Measurements from ENCODE around the gene CAMKMT. TPM values are rescaled to one million over a fixed set of nuclear protein-coding genes. Genes with fewer than 3 reads are reported as not detected.
"Not testable (repeated sequence)": the region's sequence is repeated elsewhere in the genome, so short reads cannot be mapped to it uniquely, and the experiment has no call there.

CAMKMT gene
- polyA plus RNA-seq, 3 donors, result 4.2 to 5.2 (median 4.4) TPM

DNA sequence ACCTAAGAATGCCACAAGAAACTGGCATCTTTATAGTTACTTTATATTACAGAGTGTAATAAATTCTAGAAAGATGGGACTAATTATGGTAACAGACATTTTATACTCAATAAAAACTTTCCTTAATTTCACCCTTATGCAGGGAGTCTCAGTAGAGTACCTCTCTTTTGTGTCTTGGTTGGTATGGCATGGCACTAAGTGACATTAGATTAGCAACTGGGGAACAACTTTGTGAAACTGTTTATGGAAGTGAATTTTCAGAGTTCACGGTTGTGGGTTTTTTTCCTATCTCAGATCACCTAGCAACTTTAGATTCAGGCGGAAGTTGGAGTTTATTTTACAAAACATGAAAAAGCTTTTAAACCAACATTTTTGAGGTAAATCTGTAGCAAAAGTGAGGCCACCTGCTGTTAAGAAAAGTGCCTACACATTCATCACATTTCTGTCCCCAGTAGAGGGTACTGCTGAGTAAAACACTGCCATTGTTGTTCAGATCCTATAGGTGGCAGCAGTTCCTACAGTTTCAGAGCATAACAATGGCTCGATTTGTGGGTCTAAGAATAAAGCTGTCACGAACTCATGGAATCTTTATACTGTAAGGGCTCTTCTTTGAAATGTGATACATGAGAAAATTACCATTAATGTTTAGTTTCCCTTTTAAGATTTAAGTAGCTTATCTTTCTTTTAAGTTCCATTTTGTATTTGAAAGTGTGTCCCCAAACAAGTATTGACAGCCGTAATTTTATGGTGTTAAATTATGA is 117.6 kb downstream of the CAMKMT start:
- 21 to 22% (median 22%) methylated on average over 5 of the region's 5 CpGs for WGBS, 3 donors
- H3K27ac ChIP-seq (ENCODE audit: low read depth, low read length), result no peak overlapping the region

DNA sequence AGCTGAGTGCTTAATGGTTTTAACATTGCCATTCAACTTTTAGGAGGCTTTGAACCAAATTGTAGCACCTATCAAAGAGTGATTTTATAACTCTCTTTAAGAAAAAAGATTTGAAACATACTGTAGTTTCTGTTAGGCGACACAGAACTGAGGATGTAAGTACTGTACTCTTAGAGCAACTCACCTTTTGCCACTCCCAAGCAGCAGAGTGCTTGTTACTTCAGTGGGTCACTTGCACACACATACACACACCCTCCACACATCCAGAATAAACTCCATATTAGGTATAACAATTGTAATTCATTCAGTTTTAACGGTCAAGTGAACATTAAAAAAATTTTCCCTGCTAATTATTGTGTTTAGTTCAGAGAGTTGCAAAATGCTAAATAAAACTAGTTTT is 118.3 kb downstream of the CAMKMT start:
- WGBS, 3 donors, result 92 to 97% (median 93%) methylated on average over 2 of the region's 2 CpGs
- no peak overlapping the region for H3K27ac ChIP-seq (ENCODE audit: low read depth, low read length)

DNA sequence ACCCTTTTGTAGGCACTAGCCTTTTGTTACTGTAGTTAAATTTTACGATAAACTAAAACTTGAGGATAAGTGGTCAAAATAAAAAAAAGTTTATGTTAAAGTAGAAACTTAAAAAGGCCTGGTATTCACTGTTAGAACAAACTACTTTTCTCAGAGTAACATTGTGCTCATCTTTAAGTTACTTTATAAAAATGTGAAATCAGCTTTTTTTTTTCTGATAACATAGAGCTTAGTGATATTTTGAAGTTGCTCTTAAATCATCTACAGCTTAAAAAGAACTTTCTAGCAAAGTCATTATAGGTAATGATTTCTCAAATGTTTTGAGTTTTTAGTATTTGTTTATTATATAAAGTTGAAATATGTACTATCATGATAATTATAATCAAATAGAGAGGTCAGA is 125.3 kb downstream of the CAMKMT start:
- no peak overlapping the region for H3K27ac ChIP-seq (ENCODE audit: low read depth, low read length)
- WGBS, 3 donors, result 98 to 100% (median 99%) methylated on average over 1 of the region's 1 CpG

DNA sequence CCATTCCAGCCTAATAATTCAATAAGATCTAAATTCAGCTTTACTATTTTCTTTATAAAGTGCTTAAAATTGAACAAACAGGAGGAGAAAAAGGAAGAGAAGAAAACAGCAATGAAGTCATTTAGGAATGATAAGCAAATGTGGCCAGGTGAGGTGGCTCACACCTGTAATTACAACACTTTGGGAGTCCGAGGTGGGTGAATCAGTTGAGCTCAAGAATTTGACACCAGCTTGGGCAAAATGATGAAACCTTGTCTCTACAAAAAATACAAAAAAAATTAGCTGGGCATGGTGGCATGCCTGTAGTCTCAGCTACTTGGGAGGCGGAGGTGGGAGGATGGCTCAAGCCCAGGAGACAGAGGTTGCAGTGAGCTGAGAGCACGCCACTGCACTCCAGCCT is 129.0 kb downstream of the CAMKMT start:
- H3K27ac ChIP-seq (ENCODE audit: low read depth, low read length), result no peak overlapping the region
- WGBS, 3 donors, result 95 to 99% (median 98%) methylated on average over 3 of the region's 3 CpGs

DNA sequence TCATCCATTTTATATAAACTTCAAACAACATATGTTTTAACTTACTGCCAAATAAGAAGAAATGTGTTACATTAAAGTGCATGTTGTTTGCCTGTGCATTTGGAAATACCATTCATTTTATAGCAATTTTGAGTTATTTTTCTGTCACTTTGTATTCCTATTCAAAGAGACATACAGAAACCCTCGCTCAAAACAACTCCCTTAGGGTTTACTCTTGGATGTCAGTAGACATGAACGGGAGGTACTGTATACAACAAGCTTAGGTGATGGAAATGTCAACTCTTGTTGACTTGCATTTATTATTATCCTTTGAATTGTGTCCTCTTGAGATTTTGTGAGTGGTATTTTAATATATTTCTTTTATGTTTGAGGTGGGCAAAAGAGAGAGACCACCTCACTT is 132.3 kb downstream of the CAMKMT start:
- H3K27ac ChIP-seq (ENCODE audit: low read depth, low read length), result no peak overlapping the region
- 90 to 96% (median 94%) methylated on average over 2 of the region's 2 CpGs for WGBS, 3 donors

DNA sequence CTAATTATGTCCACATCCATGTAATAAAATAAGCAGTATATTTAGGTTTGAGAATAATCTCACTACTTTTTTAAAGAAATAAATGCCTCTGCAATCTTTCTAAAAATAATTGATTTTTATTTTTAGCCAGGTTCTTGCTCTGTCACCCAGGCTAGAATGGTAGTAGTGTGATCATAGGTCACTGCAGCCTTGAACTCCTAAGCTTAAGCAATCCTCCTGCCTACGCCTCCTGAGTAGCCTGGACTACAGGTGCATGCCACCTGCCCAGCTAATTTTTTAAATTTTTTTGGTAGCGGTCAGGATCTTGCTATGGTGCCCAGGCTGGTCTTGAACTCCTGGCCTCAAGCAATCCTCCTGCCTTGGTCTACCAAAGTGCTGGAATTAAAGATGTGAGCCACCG is 133.3 kb downstream of the CAMKMT start:
- WGBS, 3 donors, result 93 to 96% (median 95%) methylated on average over 3 of the region's 3 CpGs
- no peak overlapping the region for H3K27ac ChIP-seq (ENCODE audit: low read depth, low read length)

DNA sequence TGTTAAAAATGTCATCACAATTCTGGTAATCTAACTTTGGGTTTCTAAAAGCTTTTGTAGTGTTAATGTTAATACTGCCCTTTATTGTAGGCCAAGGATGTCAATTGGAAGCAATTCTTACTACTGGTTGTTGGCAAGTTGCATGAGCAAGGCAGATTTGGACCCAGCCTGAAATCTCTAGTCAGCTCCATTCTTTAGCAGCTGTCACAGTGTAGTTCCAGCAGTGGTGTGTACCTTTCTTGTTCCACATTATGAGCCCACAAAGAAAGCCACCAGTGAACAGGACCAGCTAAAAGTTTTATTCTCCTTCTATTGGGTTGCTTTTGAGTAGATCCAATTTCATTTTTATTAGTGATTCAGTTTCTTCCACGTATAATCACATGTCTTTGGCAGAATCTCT is 133.8 kb downstream of the CAMKMT start:
- 78 to 89% (median 86%) methylated on average over 1 of the region's 1 CpG for WGBS, 3 donors

DNA sequence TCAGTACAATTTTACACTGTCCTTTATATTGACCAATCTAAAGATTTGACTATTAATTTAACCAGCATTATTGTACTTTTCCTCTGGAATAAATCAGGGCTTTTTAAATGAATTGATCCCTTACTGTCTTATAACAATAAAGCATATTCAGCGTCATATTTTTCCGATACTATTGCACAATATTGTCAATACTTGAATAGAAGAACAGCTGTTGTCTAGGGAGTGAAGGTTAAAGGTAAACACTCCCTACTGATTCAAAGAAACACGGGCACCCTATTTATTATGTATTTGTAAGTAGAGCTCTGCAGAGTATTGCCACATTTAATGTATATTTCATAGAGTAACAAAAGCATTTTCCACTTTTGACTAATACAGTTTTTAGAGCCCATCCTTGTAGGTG is 134.4 kb downstream of the CAMKMT start:
- no peak overlapping the region for H3K27ac ChIP-seq (ENCODE audit: low read depth, low read length)
- WGBS, 3 donors, result 81 to 94% (median 93%) methylated on average over 3 of the region's 3 CpGs

More for the DNA sequence above, 133.8 kb downstream of the CAMKMT start:
- H3K27ac ChIP-seq (ENCODE audit: low read depth, low read length), result no peak overlapping the region

DNA sequence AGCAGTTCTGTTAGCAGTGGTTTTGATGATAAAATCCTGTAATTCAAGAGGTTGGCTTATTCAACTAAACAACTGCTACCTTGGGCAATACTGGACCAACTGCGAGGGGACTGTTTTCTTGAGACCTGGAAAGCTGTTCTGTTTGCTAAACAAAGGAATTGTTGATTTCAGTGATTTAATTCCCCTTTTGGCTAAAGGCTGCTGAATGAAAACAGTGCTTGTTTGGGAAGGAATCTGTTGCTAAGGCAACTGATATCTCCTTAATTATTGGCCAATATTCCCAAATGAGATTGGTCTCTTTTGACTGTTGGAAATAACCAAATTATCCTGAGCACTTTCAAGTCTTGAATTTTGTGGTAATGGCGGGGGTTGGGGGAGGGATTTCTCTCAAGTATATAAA is 136.8 kb downstream of the CAMKMT start:
- 75 to 84% (median 83%) methylated on average over 2 of the region's 2 CpGs for WGBS, 3 donors
- H3K27ac ChIP-seq (ENCODE audit: low read depth, low read length), result no peak overlapping the region

DNA sequence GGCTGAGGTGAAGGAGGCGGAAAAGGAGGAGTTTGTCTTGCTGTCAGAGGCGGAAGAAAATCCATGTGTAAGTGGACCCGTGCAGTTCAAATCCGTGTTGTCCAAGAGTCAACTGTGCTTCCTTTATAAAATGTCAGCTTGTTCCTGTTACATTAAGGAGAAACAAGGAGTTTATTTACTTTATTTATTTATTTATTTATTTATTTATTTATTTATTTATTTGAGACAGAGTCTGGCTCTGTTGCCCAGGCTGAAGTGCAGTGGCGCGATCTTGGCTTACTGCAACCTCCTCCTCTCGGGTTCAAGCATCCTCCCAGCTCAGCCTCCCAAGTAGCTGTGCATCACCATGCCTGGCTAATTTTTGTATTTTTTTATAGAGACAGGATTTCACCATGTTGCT is 143.9 kb downstream of the CAMKMT start:
- not testable (repeated sequence) for H3K27ac ChIP-seq (ENCODE audit: low read depth, low read length)
- WGBS, 3 donors, result 95 to 99% (median 96%) methylated on average over 7 of the region's 7 CpGs

DNA sequence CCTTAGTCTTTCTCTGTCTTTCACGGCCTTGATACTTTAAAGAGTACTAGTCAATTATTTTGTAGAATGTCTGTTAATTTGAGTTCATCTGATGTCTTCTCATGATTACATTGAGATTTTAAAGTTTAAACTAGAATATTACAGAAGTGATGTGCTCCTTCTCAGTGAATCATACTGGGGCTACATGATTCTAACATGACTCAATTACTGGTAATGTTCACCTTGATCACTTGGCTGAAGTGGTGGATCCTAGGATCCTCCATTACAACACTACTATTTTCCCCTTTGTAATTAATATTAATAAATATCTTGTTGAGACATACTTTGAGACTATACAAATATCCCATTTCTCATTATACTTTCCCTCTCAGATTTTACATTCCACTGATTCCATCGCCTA is 148.5 kb downstream of the CAMKMT start:
- no peak overlapping the region for H3K27ac ChIP-seq (ENCODE audit: low read depth, low read length)
- 97 to 99% (median 98%) methylated on average over 2 of the region's 2 CpGs for WGBS, 3 donors

DNA sequence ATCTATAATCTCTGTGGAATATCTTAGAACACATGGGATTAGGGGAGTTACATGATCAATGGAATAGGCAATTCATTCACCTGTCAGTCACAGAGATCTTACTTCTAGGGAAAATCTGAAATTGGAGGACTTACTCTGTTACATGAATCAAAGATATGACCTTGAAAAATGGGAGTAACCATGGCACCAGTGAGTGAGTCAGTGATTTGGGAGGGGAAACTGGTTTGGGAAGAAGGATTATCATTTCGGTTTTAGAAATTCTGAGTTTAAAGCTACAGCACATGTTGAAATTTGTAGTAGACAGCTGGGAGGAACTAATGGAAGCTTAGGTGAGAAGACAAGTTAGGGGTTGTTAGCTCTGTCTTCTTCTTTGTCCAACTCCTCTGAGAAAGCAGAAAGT is 153.7 kb downstream of the CAMKMT start:
- H3K27ac ChIP-seq (ENCODE audit: low read depth, low read length), result no peak overlapping the region
- WGBS, 3 donors, result 43 to 67% (median 59%) methylated on average over 1 of the region's 1 CpG

DNA sequence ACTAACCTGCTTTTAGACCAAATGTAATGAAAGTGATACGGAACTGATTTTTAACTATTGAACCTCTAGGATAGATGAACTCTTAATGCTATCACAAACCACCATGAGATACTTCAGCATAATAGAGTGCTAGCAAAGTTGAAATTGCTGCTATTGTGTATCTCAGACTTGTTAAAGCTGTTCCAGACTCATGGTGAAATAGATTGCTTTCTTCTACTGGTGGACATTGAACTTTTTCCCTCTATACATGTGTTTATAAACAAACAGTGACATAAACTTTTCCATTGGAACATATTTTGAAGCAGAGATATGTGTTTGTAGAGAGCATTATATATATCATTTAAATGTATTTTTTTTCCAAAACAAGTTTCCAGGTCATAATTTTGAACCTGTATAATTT is 157.3 kb downstream of the CAMKMT start:
- no peak overlapping the region for H3K27ac ChIP-seq (ENCODE audit: low read depth, low read length)
- WGBS, 3 donors, result 94 to 98% (median 95%) methylated on average over 1 of the region's 1 CpG

DNA sequence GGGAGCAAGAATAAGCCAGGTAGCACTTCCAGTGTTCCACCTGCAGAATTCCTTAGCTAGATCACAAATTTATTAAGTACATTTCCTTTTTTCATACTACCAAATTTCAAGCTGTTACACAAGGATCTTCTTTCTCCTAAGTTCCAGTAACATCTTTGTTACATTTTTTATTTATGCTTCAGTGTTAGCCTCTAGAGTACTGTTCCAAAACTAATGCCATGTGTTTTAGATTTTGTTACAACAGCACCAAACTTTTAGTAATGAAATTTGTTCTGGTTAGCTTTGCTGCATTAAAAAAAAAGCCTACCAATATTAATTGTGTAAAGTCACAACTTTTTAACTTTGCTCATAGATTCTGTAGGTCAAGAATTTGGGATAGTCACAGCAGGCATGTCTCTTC is 161.1 kb downstream of the CAMKMT start:
- H3K27ac ChIP-seq (ENCODE audit: low read depth, low read length), result no peak overlapping the region

DNA sequence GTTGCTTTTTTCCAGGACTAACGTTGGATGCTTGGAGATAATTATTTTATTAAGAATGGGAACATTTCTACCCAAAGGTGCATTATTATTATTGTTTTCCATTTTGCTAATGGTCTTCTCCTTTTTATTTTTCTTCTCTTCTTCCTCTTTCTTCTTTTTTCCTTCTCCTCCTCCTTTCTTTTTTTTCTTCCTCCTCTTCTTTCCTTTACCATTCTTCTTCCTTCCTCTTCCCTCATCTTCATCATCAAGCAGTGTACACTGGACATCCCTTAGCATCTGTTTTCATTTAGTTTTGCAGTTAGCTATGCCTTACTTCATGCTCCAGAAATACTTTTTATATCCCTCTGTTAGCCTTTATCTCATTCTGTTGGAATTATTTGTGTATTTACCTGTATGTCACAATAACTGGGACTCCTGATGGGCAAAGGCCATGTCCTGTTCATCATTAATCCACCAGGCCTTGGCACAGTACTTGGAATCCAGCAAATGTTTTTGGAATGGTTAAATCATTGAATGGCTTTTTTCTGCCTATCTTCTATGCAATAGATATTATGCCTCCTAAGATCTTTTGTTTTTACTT is 162.7 kb downstream of the CAMKMT start:
- H3K27ac ChIP-seq (ENCODE audit: low read depth, low read length), result no peak overlapping the region
- 83 to 87% (median 85%) methylated on average over 1 of the region's 1 CpG for WGBS, 3 donors

DNA sequence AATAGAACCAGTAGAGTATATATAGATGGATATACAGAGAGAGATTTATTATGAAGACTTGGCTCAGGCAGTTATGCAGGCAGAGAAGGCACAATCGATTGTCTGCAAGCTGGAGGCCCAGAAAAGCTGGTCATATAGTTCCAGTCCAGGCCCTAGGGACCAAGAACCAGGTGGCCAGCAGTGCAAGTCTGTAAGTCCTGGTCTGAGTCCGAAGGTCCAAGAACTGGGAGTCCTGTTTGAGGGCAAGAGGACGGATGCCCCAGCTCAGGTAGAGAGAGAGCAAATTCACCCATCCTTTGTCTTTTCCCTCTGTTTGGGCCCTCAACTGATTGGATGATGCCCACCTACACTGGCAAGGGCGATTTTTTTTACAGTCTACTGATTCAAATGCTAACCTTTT is 164.6 kb downstream of the CAMKMT start:
- WGBS, 3 donors, result 92 to 94% (median 92%) methylated on average over 4 of the region's 4 CpGs
- no peak overlapping the region for H3K27ac ChIP-seq (ENCODE audit: low read depth, low read length)

DNA sequence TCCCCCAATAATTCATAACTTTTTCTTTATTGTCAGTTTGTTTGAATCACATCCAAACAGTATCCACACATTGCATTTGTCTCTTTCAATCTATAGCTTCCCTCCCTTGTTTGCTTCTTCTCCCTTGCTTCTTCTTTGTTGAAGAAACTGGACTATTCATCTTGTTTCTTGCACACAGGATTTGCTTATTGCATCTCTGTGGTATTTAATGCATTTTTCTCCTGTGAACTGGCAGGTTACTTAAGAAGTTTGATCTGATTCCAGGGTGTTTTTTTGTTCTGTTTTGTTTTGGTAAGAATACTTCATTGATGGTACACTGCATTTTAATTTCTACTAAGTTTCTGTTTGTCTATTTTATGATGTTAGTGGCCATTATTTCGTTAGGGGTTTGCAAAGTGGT is 166.8 kb downstream of the CAMKMT start:
- 93 to 95% (median 94%) methylated on average over 1 of the region's 1 CpG for WGBS, 3 donors
- no peak overlapping the region for H3K27ac ChIP-seq (ENCODE audit: low read depth, low read length)

DNA sequence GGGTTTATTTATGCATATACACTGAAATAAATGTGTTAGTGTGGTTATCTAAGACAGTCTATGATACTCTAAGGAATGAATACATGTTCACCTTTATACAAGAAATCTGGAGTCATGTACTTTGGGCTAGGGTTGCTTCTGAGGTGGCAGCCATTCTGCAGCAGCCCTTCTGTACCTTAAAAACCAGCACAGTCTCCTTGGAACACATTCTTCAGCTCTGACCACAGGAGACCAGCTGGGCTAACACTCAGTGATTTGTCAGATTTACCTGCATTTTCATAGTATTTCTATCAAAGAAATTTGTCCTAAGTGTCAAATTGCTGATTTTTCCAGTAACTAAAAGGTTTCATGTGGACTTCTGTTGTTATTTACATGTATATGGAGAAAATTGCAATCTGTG is 167.7 kb downstream of the CAMKMT start:
- no peak overlapping the region for H3K27ac ChIP-seq (ENCODE audit: low read depth, low read length)

DNA sequence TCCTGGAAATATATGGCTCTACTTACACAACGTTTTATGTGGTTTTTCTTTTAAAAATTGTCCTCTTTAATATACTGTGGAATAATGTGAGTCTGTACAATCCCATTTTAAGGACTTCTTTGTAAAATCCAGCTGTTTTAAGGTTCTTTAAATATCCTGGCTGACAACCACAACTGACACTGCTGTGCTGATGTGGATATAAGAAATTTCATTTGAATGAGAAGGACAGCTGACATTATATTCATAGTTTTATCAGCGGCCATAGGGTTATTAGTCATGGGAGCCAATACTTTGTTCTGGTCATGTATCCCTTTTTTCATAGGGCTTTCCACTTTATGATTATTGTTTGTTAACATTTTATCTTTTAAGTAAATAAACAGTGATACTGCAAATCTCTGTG is 169.5 kb downstream of the CAMKMT start:
- 85 to 88% (median 85%) methylated on average over 2 of the region's 2 CpGs for WGBS, 3 donors
- H3K27ac ChIP-seq (ENCODE audit: low read depth, low read length), result no peak overlapping the region

DNA sequence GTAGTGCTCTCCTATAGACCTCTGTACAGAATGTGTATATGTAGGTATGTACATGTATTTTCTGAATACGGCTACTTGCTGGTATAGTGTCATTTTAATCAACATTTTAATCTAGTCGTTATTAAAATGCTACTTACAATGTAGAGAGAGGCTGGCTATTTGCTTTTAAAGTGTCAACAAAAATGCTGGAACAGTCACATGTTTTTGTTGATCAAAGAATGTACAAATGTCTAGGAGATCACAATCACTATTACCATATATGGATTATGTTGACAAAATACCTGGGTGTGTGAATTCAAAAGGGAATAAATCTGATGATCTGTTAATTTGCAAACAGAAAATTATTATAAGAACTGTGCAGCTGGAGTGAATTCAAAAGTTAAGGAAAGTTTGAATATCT is 170.3 kb downstream of the CAMKMT start:
- 50 to 93% (median 90%) methylated on average over 2 of the region's 2 CpGs for WGBS, 3 donors

More for the DNA sequence above, 170.3 kb downstream of the CAMKMT start:
- no peak overlapping the region for H3K27ac ChIP-seq (ENCODE audit: low read depth, low read length)
